ENCODE data around the gene LRRC4B.
A peak's percentile ranks its signal among the peaks of the same experiment; 100 is the strongest.

LRRC4B gene

DNA sequence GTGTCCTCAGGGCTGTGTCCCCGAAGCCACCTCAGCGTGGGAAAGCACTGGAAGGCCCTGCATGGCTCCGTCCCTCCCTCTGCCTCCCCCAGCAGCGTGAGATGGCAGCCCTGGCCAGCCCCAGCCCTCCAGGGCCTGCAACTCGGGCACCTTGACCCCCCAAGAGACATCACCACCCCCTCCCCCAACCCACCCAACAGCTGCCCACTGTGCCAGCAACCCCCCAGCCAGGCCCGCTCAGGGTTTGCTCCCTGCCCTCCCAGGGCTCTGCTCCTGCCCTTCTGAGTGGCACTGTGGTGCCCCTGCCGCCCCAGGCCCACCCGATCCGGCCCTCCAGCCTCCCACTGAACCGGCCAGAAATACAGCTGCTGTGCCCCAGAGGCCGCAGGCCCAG is 53.1 kb downstream of the LRRC4B start:
- peaks cover 38% of the 10 kb centered on the region for H3K27me3 Mint-ChIP-seq
- H3K36me3 Mint-ChIP-seq (ENCODE audit: low read depth), result peaks cover 10% of the 10 kb centered on the region
- no peak overlapping the region for H3K27ac Mint-ChIP-seq
- no peak overlapping the region for H3K4me3 Mint-ChIP-seq
- peaks cover 15% of the 10 kb centered on the region for H3K4me1 Mint-ChIP-seq (ENCODE audit: low read depth)
- H3K9me3 Mint-ChIP-seq, result no peaks in the 10 kb centered on the region
- intact Hi-C loops (cut with micrococcal nuclease), result no loop called here

DNA sequence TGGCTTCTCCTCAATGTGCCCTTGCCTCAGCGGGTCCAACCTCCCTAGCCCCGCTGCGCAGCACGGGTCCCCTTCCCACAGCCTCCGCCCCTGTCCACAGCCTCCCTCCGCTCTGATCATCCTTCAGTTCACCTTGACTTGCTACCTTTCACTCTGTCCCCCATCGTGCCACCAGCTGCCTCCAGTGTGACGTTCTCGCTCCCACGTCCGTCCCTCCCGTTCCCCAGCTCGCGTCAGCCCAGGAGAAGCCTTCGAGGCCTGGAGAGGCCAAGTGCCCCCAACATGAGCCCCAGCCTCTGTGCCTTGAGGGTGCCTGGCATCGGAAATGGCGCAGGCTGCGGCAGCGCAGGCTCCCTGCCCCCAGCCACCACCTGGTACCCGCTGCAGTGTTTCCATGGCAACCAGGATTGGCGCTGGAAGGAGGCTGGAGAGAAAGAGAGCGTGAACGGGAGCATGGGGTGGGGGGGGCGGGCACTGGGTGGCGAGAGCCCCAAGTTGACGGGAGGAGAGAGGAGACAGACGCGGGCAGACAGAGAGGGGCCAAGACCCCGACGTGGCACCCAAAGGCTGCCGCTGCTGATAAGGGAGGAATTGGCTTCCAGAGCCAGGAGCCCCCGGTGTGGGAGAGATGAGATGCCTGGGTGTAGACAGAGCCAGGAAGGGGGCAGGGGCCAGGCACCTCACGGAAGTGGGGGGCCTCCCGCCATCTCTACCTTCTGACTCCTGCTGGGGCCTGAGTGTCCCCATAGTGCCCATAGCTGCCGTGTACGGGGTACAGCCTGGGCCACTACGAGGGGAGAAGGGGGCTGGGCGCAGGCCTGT is 53.7 kb downstream of the LRRC4B start:
- intact Hi-C loops (cut with micrococcal nuclease), result no loop called here
- peaks cover 11% of the 10 kb centered on the region for H3K36me3 Mint-ChIP-seq (ENCODE audit: low read depth)
- no peak overlapping the region for H3K4me3 Mint-ChIP-seq
- H3K4me1 Mint-ChIP-seq (ENCODE audit: low read depth), result peaks cover 18% of the 10 kb centered on the region
- H3K9me3 Mint-ChIP-seq, result no peaks in the 10 kb centered on the region
- H3K27ac Mint-ChIP-seq, result no peak overlapping the region
- H3K27me3 Mint-ChIP-seq, result peaks cover 38% of the 10 kb centered on the region

DNA sequence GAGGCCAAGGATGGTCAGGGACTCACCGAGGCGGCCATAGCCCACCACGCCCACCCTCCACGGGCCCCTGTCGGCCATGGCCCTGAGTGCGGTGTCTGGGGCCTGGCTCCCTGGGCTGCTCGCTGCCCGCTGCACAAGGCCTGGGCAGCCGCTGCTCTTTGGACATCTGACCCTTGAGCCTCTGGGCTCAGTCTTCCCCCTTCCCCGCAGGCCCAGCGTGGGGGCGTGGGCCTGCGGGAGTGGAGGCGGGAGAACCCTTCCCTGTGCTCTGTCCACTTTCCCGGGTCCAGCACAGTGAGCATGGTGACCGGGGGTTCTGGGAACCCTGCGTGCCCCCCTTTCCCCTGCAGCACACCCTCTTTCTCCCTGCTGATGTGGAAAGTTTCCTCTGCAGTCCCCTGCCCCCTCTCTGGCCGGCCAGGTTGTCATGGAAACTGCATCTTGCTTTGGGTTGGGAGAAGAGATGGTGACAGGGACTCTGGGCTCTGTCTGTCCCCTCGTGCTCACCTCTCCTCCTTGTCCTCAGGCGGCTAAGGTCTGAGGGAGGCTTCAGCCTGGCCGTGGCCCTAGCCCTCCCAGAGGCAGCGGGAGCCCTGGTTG is 54.4 kb downstream of the LRRC4B start, which contains the start of gene ASPDH:
TSS of gene ASPDH (minus strand) at position 168 of the 600 bp plus-strand sequence. CDS start at position 78, 90 bp downstream.
- Mint-ChIP-seq H3K27me3 (peaks cover 36% of the 10 kb centered on the region), H3K9me3 (no peaks in the 10 kb centered on the region), H3K36me3 (ENCODE audit: low read depth) (peaks cover 18% of the 10 kb centered on the region), H3K4me1 (ENCODE audit: low read depth) (peaks cover 25% of the 10 kb centered on the region), H3K4me3 (no peak within 1 kb of the TSS), H3K27ac (peak within 1 kb of the TSS; percentile 68)
- intact Hi-C loops (cut with micrococcal nuclease), result no loop called here

DNA sequence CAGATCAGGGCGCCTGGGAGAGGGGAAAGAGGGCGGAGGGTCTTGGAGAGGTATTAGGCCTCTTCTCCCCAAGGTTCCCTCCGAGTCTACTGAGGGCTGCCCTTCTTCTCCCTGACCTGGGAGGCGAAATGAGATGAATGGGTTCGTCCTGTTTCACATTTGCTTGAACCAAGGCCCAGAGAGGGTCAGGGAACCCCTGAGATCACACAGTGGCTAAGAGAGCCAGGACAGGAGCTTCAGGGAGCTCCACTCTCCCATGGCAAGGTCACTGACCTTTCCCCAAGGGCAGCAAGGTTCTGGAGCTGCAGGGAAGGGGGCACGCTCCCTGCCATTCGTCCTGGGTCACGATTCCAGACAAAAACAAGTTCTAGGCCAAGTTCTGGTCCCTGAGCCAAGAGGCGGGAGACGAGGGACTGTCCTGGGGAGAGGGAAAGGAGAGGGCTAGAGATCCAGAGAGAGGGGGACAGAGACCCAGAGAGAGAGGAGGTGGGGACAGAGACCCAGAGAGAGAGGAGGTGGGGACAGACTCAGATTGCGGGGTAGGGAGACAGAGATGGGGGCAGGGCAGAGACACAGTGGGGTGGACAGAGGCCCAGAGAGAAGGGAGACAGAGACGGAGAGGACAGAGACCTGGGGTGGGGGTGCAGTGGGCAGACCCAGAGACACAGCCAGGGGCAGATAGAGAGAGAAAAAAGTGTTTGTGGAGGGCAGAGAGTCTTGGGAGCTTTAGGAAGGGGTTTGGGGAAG is 55.1 kb downstream of the LRRC4B start:
- no peaks in the 10 kb centered on the region for H3K9me3 Mint-ChIP-seq
- peak overlapping the region; percentile 68 for H3K27ac Mint-ChIP-seq
- H3K4me1 Mint-ChIP-seq (ENCODE audit: low read depth), result peaks cover 30% of the 10 kb centered on the region
- peaks cover 25% of the 10 kb centered on the region for H3K36me3 Mint-ChIP-seq (ENCODE audit: low read depth)
- peaks cover 32% of the 10 kb centered on the region for H3K27me3 Mint-ChIP-seq
- no peak overlapping the region for H3K4me3 Mint-ChIP-seq
- intact Hi-C loops (cut with micrococcal nuclease), result no loop called here

DNA sequence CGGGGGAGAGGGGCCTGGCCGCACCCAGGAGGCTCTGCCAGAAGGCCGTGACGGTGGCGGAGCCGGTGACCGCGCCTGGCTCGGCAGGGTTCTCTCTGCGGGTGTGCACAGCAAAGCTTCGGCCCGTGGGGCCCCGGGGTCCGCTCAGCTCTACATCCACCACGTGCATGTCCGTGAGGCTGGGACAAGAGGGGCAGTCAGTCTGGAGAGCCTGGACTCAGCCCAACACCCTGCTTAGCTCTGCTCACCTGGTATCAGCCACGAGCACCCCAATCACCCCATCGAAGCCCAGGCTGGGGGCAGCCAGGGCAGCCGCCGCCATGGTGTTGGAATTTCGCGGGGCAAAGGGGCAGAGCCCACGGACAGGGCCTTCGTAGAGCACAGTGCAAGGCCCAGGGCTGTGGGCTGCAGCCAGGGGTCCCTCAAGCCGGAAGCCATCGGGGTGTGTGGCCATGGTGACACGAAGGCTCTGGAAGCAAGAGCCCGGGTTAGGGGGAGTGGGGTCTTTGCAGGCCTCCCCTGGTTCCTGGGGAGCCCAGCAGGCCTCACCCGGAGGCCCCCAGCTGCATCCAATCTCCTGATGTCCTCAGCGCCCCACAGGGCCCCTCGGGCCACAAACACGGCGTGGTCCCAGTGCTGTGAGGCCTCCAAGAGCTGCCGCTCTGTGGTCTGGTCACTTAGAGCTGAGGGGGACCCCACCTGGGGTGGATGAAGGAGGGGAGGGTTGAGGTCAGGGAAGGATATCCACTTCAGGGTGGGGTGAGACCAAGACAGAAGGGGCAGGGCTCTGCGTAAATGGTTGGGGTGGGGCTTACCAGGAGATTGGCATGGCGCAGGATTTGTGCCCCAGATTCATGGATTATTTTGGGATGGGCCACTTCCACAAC is 55.9 kb downstream of the LRRC4B start:
- Mint-ChIP-seq H3K27me3 (peaks cover 32% of the 10 kb centered on the region), H3K4me1 (ENCODE audit: low read depth) (peaks cover 36% of the 10 kb centered on the region), H3K4me3 (peak overlapping the region; percentile 72), H3K36me3 (ENCODE audit: low read depth) (peaks cover 33% of the 10 kb centered on the region), H3K9me3 (no peaks in the 10 kb centered on the region), H3K27ac (peak overlapping the region; percentile 84)
- intact Hi-C loops (cut with micrococcal nuclease), result no loop called here

DNA sequence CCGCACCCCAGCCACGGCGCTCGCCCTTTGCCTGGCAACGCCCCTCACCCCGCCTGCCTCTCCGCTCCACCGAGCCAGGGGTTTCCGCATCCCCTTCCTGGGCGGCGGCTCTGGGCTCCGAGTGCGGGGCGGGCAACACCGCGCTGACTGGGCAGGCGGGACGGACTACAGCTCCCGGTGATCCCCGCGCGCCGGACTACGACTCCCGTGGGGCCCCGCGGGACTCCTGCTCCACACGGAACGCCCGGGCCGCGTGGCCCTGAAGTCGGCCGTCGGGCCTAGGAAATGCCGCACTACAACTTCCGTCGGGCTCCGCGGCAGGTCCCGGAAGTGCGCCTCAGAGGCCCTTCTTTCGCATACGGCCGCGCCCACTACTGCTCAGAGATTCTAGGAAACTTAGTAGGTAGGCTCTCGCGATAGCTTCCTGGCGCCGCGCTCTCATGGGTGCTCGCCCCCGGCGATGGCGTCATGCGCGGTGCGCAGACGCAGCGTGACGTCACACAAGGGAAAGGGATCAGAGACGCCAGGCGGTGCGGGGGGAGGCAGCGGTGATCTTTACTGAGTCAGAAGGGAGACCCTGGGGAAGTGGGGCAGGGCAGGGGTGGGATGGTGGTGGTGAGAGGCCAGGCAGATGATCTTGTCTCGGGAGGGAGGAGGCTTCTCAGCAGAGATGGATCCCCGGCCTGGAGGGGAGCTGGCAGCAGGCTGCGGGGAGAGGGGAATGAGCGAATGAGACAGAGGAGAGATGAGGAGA is 57.0 kb downstream of the LRRC4B start, which contains the start of gene JOSD2:
TSS of gene JOSD2 (minus strand) at position 123 of the 754 bp plus-strand sequence. CDS start 760 bp downstream, outside the sequence.
- peak within 1 kb of the TSS; percentile 84 for H3K27ac Mint-ChIP-seq
- peaks cover 42% of the 10 kb centered on the region for H3K4me1 Mint-ChIP-seq (ENCODE audit: low read depth)

DNA sequence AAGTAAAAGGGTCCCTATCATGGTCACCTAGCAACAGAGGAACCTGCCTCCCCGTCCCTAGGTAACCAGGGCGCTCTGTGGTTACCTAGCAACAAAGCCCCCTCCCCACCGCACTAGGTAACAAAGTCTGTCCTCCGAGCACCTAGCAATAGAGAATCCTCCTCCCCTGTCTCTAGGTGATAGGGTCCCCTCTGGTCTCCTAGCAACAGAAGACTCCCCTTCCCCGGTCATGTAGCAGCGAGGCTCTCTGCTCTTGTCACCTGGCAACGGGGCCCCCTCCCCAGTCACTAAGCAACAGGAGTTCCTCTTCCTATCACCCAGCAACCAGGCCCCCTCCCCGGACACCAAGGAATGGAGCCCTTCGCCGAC is 57.6 kb downstream of the LRRC4B start:
- peaks cover 42% of the 10 kb centered on the region for H3K4me1 Mint-ChIP-seq (ENCODE audit: low read depth)
- peak overlapping the region; percentile 84 for H3K27ac Mint-ChIP-seq
- intact Hi-C loops (cut with micrococcal nuclease), result loop anchor here (1.0 kb wide), 1 partner anchor 34 kb away; the partner anchor contains the start of genes EMC10 and GARIN5A
- H3K9me3 Mint-ChIP-seq, result no peaks in the 10 kb centered on the region
- peaks cover 22% of the 10 kb centered on the region for H3K27me3 Mint-ChIP-seq
- peak overlapping the region; percentile 72 for H3K4me3 Mint-ChIP-seq
- H3K36me3 Mint-ChIP-seq (ENCODE audit: low read depth), result peaks cover 50% of the 10 kb centered on the region

More for the DNA sequence above, 57.0 kb downstream of the LRRC4B start, which contains the start of gene JOSD2:
- H3K27me3 Mint-ChIP-seq, result peaks cover 28% of the 10 kb centered on the region
- no peaks in the 10 kb centered on the region for H3K9me3 Mint-ChIP-seq
- peaks cover 44% of the 10 kb centered on the region for H3K36me3 Mint-ChIP-seq (ENCODE audit: low read depth)
- peak within 1 kb of the TSS; percentile 72 for H3K4me3 Mint-ChIP-seq
- intact Hi-C loops (cut with micrococcal nuclease), result loop anchor here (1.0 kb wide), 1 partner anchor 35 kb away; the partner anchor contains the start of genes EMC10 and GARIN5A

DNA sequence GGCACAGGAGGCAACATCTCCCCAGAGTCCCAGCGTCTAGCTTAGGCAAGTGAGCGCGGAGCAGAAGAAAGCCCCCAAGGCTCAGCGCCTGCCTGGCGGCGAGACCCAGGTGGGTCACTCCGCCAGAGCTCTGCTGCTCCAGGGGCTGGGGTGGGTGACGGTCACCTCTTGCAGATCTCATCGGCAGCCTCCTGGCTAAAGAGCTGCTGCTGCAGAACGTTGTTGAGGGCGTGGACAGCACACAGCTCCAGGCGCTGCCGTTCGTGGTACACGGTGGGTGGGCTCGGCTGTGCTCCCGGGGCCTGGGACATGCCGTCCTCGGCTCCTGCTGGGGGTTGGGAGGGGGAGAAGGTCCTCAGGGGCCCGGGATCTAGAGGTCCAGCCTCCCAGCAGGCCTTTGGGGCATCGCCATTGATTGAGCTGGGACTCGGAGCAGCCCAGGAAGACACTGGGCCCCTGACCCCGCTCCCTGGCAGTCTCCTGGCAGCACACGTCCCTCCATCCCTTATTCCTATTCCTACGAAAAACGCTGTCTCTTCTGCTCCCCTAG is 58.0 kb downstream of the LRRC4B start:
- no peaks in the 10 kb centered on the region for H3K9me3 Mint-ChIP-seq
- peak overlapping the region; percentile 72 for H3K4me3 Mint-ChIP-seq
- intact Hi-C loops (cut with micrococcal nuclease), result no loop called here
- peaks cover 18% of the 10 kb centered on the region for H3K27me3 Mint-ChIP-seq
- H3K27ac Mint-ChIP-seq, result peak overlapping the region; percentile 84
- peaks cover 53% of the 10 kb centered on the region for H3K36me3 Mint-ChIP-seq (ENCODE audit: low read depth)
- H3K4me1 Mint-ChIP-seq (ENCODE audit: low read depth), result peaks cover 42% of the 10 kb centered on the region

DNA sequence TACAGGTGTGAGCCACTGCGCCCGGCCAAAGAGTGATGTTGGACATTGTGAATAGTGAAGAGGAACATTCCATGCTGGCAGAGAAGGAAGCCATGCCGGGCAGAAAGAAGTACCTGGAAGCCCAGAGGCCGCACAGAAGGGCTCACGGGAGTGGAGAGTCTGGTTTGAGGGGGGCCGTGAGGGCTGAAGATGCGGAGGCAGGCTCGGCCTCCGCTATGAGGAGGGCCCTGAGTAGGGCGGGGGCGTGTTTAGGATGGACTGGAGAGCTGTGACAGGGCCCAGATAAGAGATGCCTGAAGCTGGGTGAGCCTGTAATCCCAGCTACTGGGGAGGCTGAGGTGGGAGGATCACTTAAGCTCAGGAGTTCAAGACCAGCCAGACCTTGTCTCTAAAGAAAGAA is 58.9 kb downstream of the LRRC4B start:
- H3K4me1 Mint-ChIP-seq (ENCODE audit: low read depth), result peaks cover 42% of the 10 kb centered on the region
- H3K4me3 Mint-ChIP-seq, result no peak overlapping the region
- H3K27me3 Mint-ChIP-seq, result peaks cover 11% of the 10 kb centered on the region
- no peak overlapping the region for H3K27ac Mint-ChIP-seq
- H3K36me3 Mint-ChIP-seq (ENCODE audit: low read depth), result peaks cover 53% of the 10 kb centered on the region
- H3K9me3 Mint-ChIP-seq, result no peaks in the 10 kb centered on the region
- intact Hi-C loops (cut with micrococcal nuclease), result no loop called here

DNA sequence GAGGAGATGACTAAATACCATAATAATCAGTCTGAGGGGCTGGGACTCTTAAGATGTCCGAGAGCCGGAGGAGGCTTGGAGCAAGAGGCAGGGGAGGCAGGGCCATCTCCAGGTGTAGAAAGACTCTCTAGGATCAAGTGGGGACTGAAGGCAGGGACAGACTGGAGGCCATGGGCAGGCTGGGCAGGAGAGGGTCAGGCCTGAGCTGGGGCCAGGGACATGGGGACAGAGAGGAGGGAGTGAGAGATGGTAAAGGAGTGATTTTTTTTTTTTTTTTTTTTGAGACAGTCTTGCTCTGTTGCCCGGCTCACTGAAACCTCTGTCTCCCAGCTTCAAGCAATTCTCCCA is 59.4 kb downstream of the LRRC4B start:
- peaks cover 42% of the 10 kb centered on the region for H3K4me1 Mint-ChIP-seq (ENCODE audit: low read depth)
- H3K9me3 Mint-ChIP-seq, result no peaks in the 10 kb centered on the region
- H3K36me3 Mint-ChIP-seq (ENCODE audit: low read depth), result peaks cover 53% of the 10 kb centered on the region
- H3K27ac Mint-ChIP-seq, result peak overlapping the region; percentile 8
- peaks cover 6% of the 10 kb centered on the region for H3K27me3 Mint-ChIP-seq
- no peak overlapping the region for H3K4me3 Mint-ChIP-seq
- intact Hi-C loops (cut with micrococcal nuclease), result no loop called here

DNA sequence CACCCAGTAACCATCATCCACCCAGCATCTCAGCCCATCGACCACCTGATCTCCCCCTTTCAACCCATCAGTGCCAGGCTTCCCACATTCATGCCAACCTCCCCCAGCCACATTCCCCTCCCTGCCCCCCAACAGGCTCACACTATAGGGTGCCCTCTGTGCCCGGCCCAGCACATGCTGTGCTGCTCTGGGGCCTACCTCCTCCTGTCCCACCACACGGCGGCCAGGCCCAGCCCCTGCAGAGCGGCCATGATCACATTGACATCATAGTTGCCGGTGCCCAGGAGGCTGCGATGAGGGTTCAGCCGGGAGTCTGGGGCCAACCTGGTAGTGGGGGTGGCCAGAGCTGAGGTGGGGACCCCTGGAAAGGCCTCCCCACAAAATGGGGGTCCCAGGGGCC is 60.9 kb downstream of the LRRC4B start:
- no peaks in the 10 kb centered on the region for H3K9me3 Mint-ChIP-seq
- peaks cover 53% of the 10 kb centered on the region for H3K36me3 Mint-ChIP-seq (ENCODE audit: low read depth)
- no peaks in the 10 kb centered on the region for H3K27me3 Mint-ChIP-seq
- intact Hi-C loops (cut with micrococcal nuclease), result no loop called here
- H3K4me1 Mint-ChIP-seq (ENCODE audit: low read depth), result peaks cover 42% of the 10 kb centered on the region
- H3K27ac Mint-ChIP-seq, result no peak overlapping the region
- no peak overlapping the region for H3K4me3 Mint-ChIP-seq

DNA sequence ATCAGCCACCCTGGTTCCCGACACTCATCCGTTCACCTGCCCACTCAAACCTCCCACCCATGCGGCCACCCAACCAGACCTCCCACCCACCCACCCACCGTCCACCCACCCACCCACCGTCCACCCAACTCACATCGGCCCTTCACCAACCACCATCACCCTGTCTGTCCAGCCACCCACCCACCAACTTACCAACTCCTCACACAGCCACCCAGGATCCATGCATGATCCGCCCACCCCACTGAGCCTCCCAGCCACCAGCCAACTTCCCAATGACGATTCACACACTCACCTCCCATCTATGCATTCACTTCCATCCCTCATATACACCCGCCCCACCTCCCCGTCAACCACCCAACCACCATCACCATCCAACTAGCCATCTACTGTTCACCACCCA is 61.5 kb downstream of the LRRC4B start:
- intact Hi-C loops (cut with micrococcal nuclease), result no loop called here
- Mint-ChIP-seq H3K27ac (no peak overlapping the region), H3K9me3 (no peaks in the 10 kb centered on the region), H3K27me3 (no peaks in the 10 kb centered on the region), H3K4me1 (ENCODE audit: low read depth) (peaks cover 41% of the 10 kb centered on the region), H3K4me3 (no peak overlapping the region), H3K36me3 (ENCODE audit: low read depth) (peaks cover 53% of the 10 kb centered on the region)

Measured in dendritic cell treated with granulocyte-macrophage colony-stimulating factor and Interleukin-4, amounts not matched to agents 40 ng/mL and 50 ng/mL, for 4 days (primary cell).